Measurements from ENCODE around the gene FBXL7.

FBXL7 gene

GRCh38 chr5:15533129-15533893, 33.3 kb downstream of the FBXL7 start:
- Histone ChIP-seq H4K20me1 (no peaks in the 10 kb centered on the region), H3K4me3 (no peak overlapping the region), H3K36me3 (no peaks in the 10 kb centered on the region), H3K9me3 (peaks cover 13% of the 10 kb centered on the region), H3K27ac (no peak overlapping the region), H3K9ac (no peak overlapping the region), H3K4me2 (no peak overlapping the region), H3K27me3 (no peaks in the 10 kb centered on the region), H3K4me1 (no peaks in the 10 kb centered on the region)
- TF ChIP-seq Cebpa-rat (IDR thresholded peaks at IDR 0.05): no peak

GRCh38 chr5:15535938-15536337, 36.0 kb downstream of the FBXL7 start:
- Histone ChIP-seq H3K9me3 (peaks cover 13% of the 10 kb centered on the region), H3K4me3 (no peak overlapping the region), H3K9ac (no peak overlapping the region), H3K4me1 (no peaks in the 10 kb centered on the region), H3K4me2 (no peak overlapping the region), H4K20me1 (no peaks in the 10 kb centered on the region), H3K27ac (no peak overlapping the region), H3K27me3 (no peaks in the 10 kb centered on the region), H3K36me3 (no peaks in the 10 kb centered on the region)
- TF ChIP-seq Cebpa-rat (IDR thresholded peaks at IDR 0.05): no peak

- H3K27me3 ChIP-seq: no peaks in the 10 kb centered on the region
- no peak overlapping the region for H3K9ac ChIP-seq
- H3K36me3 ChIP-seq: no peaks in the 10 kb centered on the region
- H3K4me2 ChIP-seq: no peak overlapping the region
- no peak overlapping the region for H3K4me3 ChIP-seq
- peaks cover 13% of the 10 kb centered on the region for H3K9me3 ChIP-seq
- H4K20me1 ChIP-seq: no peaks in the 10 kb centered on the region
- no peak overlapping the region for H3K27ac ChIP-seq
- no peaks in the 10 kb centered on the region for H3K4me1 ChIP-seq
- TF ChIP-seq Cebpa-rat (IDR thresholded peaks at IDR 0.05): no peak
These were observed 38.5 kb downstream of the FBXL7 start for GRCh38 chr5:15538516-15538915.

GRCh38 chr5:15539951-15540350, 40.0 kb downstream of the FBXL7 start:
- no peak overlapping the region for H3K27ac ChIP-seq
- TF ChIP-seq Cebpa-rat (IDR thresholded peaks at IDR 0.05): no peak

GRCh38 chr5:15544039-15544438, 44.1 kb downstream of the FBXL7 start:
- H3K9me3 ChIP-seq: no peaks in the 10 kb centered on the region
- no peak for TF ChIP-seq Cebpa-rat (IDR thresholded peaks at IDR 0.05)
- H4K20me1 ChIP-seq: no peaks in the 10 kb centered on the region
- H3K4me2 ChIP-seq: no peak overlapping the region
- H3K4me1 ChIP-seq: peaks cover 10% of the 10 kb centered on the region
- no peak overlapping the region for H3K4me3 ChIP-seq
- no peak overlapping the region for H3K9ac ChIP-seq
- no peaks in the 10 kb centered on the region for H3K36me3 ChIP-seq
- H3K27me3 ChIP-seq: no peaks in the 10 kb centered on the region
- no peak overlapping the region for H3K27ac ChIP-seq

More at GRCh38 chr5:15539951-15540350, 40.0 kb downstream of the FBXL7 start:
- Histone ChIP-seq H4K20me1 (no peaks in the 10 kb centered on the region), H3K27me3 (no peaks in the 10 kb centered on the region), H3K4me3 (no peak overlapping the region), H3K4me1 (no peaks in the 10 kb centered on the region), H3K9me3 (peaks cover 13% of the 10 kb centered on the region), H3K36me3 (no peaks in the 10 kb centered on the region), H3K4me2 (no peak overlapping the region), H3K9ac (no peak overlapping the region)

GRCh38 chr5:15545082-15545481, 45.1 kb downstream of the FBXL7 start:
- Histone ChIP-seq H3K27me3 (no peaks in the 10 kb centered on the region), H3K4me1 (peaks cover 10% of the 10 kb centered on the region), H3K4me3 (no peak overlapping the region), H3K9me3 (no peaks in the 10 kb centered on the region), H3K27ac (no peak overlapping the region), H4K20me1 (no peaks in the 10 kb centered on the region), H3K4me2 (no peak overlapping the region), H3K9ac (no peak overlapping the region), H3K36me3 (no peaks in the 10 kb centered on the region)
- TF ChIP-seq Cebpa-rat (IDR thresholded peaks at IDR 0.05): no peak

- peaks cover 10% of the 10 kb centered on the region for H3K4me1 ChIP-seq
- H3K27me3 ChIP-seq: no peaks in the 10 kb centered on the region
- 0 out of 2 replicates have a peak overlapping the region, but pooled peaks have one; percentile 0 for H3K4me2 ChIP-seq
- no peak for TF ChIP-seq Cebpa-rat (IDR thresholded peaks at IDR 0.05)
- no peaks in the 10 kb centered on the region for H3K9me3 ChIP-seq
- no peak overlapping the region for H3K9ac ChIP-seq
- H3K27ac ChIP-seq: no peak overlapping the region
- no peak overlapping the region for H3K4me3 ChIP-seq
- H3K36me3 ChIP-seq: no peaks in the 10 kb centered on the region
- no peaks in the 10 kb centered on the region for H4K20me1 ChIP-seq
These were observed 47.4 kb downstream of the FBXL7 start for GRCh38 chr5:15547261-15547839.

- no peak for TF ChIP-seq Cebpa-rat (IDR thresholded peaks at IDR 0.05)
- H3K9me3 ChIP-seq: no peaks in the 10 kb centered on the region
- no peak overlapping the region for H3K9ac ChIP-seq
- no peaks in the 10 kb centered on the region for H4K20me1 ChIP-seq
- no peak overlapping the region for H3K4me3 ChIP-seq
- H3K4me2 ChIP-seq: no peak overlapping the region
- H3K27ac ChIP-seq: no peak overlapping the region
- H3K27me3 ChIP-seq: no peaks in the 10 kb centered on the region
- no peaks in the 10 kb centered on the region for H3K36me3 ChIP-seq
- H3K4me1 ChIP-seq: peaks cover 10% of the 10 kb centered on the region
These were observed 50.0 kb downstream of the FBXL7 start for GRCh38 chr5:15549961-15550360.

- Histone ChIP-seq H3K4me3 (no peak overlapping the region), H3K9me3 (no peaks in the 10 kb centered on the region)
These were observed 50.6 kb downstream of the FBXL7 start for GRCh38 chr5:15550502-15551112.

GRCh38 chr5:15551113-15551504, 51.1 kb downstream of the FBXL7 start:
- Histone ChIP-seq H3K9ac (no peak overlapping the region), H3K36me3 (no peaks in the 10 kb centered on the region), H3K4me3 (no peak overlapping the region), H3K9me3 (no peaks in the 10 kb centered on the region), H3K4me2 (no peak overlapping the region), H3K4me1 (peaks cover 10% of the 10 kb centered on the region), H4K20me1 (no peaks in the 10 kb centered on the region), H3K27me3 (no peaks in the 10 kb centered on the region), H3K27ac (no peak overlapping the region)
- no peak for TF ChIP-seq Cebpa-rat (IDR thresholded peaks at IDR 0.05)

More at GRCh38 chr5:15550502-15551112, 50.6 kb downstream of the FBXL7 start:
- Histone ChIP-seq H3K4me2 (no peak overlapping the region), H3K36me3 (no peaks in the 10 kb centered on the region), H3K27ac (no peak overlapping the region), H4K20me1 (no peaks in the 10 kb centered on the region), H3K4me1 (peaks cover 10% of the 10 kb centered on the region), H3K27me3 (no peaks in the 10 kb centered on the region), H3K9ac (no peak overlapping the region)
- no peak for TF ChIP-seq Cebpa-rat (IDR thresholded peaks at IDR 0.05)
